ENCODE data around the gene OST4. TPM values are rescaled to one million over a fixed set of nuclear protein-coding genes. Genes with fewer than 3 reads are reported as not detected.
"Not testable (repeated sequence)": the region's sequence is repeated elsewhere in the genome, so short reads cannot be mapped to it uniquely, and the experiment has no call there.

Gene OST4
- total RNA-seq (2014; rRNA removed; shearing (Covaris generic)): 255 and 293 TPM in 2 replicates
- 217 and 273 TPM in 2 replicates for polyA plus RNA-seq (2014; cell fraction: nucleus; rRNA removed)

DNA sequence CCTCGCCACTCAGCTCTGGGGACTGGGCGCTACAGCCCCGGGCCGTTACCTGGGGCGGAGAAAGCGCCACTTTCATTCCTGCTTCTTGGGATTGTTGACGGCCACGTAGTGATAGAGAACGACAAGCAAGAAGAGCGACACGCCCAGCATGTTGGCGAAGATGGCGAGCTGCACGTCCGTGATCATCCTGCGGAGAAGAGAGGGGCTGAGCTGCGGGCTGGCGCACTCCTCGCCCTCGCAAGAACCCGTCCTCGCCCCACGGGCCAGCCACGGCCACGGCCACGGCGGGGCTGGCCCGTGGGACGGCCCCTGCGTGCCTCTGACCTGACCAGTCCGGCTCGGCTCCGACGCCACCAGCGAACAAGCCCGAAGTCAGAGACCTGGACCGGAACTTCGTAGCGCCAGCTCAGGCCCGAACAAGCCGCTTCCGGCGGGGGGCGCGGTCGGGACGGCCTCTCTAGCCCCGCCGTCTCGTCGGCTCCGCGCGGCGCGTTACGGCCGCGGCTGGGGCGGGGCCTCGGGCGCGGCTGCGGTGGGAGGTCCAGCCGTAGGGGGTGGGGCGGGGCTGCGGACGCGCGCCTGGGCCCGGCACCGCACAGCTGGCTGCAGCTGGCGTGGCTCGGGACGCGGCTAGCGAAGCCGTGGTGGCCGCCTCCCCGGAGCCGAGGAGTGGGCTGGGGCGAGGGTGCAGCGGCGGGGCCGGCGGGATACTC is at the start of gene OST4:
OST4 (minus strand) TSS at position 378 of the 713 bp plus-strand sequence.
- DNase-seq (ENCODE audit: extremely low read depth, low read depth): peak; percentile 90

DNA sequence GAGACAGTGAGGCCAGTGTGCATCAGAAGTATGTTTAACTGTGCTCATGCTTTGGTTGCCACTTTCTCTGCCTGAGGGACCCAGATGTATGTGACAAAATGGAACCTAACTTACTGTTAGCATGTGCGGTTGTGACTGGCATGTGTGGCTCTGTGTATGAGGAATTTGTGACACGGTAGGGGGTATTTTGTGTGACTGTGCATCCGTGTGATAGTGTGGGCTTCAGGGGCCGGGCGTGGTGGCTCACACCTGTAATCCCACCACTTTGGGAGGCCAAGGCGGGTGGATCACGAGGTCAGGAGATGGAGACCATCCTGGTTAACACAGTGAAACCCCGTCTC is 47.8 kb upstream of the OST4 start:
- DNase-seq (ENCODE audit: extremely low read depth, low read depth): not testable (repeated sequence)

DNA sequence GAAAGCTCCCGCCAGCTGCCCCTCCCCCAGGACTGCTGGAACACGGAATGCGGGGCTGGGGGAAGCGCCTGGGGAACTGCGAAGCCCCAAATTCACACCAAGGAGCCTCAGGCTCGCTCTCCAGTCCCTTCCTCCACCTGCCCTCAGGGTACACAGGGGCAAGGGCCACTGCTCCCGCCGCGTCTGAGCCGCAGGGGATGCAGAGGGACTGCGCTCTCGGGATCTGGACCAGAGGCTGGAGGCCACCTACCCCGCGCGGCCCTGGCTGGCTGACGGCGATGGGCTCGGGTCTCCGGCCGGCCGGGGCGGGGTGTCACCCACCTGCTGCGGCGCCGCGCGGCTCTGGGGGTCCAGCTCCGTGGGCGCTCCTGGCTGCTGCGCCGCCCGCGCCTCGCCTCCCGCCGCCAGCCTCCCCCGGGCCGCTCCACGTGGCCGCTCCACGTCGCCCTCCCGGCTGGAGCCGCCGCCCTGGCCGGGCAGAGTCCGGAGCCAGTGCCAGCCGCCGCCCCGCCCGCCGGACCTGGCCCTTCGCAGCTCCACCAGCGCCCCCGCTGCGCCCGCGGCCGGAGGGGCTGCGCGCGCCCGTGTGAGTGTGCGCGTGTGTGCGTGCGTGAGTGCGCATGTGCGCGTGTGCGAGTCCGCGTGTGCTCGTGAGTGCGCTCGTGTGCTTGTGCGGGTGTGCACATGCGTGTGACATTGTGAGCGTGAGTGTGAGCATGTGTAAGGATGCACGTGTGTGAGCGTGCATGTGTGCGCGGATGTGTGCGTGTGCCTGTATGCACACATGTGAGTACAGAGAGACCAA is 47.3 kb upstream of the OST4 start, which contains the start of gene CGREF1:
CGREF1 (minus strand) TSS at position 604 of the 805 bp plus-strand sequence. CDS start 14,762 bp downstream, outside the sequence.
- no peak for DNase-seq (ENCODE audit: extremely low read depth, low read depth)

- no peak for DNase-seq (ENCODE audit: extremely low read depth, low read depth)
Measured at GRCh38 chr2:27117995-27118524, 46.6 kb upstream of the OST4 start.

- DNase-seq (ENCODE audit: extremely low read depth, low read depth): no peak
Measured at GRCh38 chr2:27115519-27115918, 44.1 kb upstream of the OST4 start.

- DNase-seq (ENCODE audit: extremely low read depth, low read depth): not testable (repeated sequence)
Measured at GRCh38 chr2:27111392-27112078, 40.1 kb upstream of the OST4 start.

GRCh38 chr2:27110603-27111352 is 39.3 kb upstream of the OST4 start:
- not testable (repeated sequence) for DNase-seq (ENCODE audit: extremely low read depth, low read depth)

- no peak for DNase-seq (ENCODE audit: extremely low read depth, low read depth)
Measured at GRCh38 chr2:27109083-27109482, 37.6 kb upstream of the OST4 start.

DNA sequence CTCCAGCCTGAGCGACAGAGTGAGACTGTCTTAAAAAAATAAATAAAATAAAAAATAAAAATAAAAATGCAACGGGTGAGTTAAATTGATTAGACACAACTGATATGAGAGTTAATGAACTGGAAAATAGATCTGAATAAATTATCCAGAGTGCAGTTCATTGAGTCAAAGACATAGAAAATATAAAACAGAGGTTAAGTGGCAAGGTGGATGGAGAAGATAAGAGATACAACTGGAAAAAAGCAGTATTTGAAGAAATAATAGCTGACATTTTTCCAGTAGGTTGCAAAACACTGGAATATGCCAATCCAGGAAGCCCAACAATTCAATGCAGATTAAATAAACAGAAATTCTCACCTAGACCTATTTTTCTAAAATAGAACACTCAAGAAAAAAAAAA is 36.8 kb upstream of the OST4 start:
- no peak for DNase-seq (ENCODE audit: extremely low read depth, low read depth)

- no peak for DNase-seq (ENCODE audit: extremely low read depth, low read depth)
Measured at GRCh38 chr2:27105981-27106380, 34.5 kb upstream of the OST4 start.

DNA sequence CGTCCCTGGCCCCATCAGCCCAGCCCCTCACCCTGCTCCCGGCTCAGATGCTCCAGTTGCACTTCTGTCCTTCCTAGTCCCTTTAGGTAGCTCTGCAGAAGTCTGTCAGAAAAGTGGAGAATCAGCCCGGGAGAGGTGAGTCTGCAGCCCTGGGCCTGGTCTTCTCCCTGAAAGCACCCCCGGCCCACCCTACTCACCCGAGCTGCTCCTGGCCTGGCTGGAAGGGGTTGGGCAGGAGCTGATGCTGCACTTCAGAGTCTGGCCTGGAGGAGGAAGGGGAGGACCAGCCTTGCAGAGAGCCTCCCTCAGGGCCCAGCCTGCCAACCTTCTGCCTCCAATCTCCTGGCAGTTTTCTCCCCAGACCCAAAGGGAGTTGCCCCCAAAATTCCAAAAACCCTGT is 30.9 kb upstream of the OST4 start:
- no peak for DNase-seq (ENCODE audit: extremely low read depth, low read depth)

GRCh38 chr2:27100036-27100435 is 28.6 kb upstream of the OST4 start:
- no peak for DNase-seq (ENCODE audit: extremely low read depth, low read depth)

GRCh38 chr2:27099334-27099955 is 28.0 kb upstream of the OST4 start:
- no peak for DNase-seq (ENCODE audit: extremely low read depth, low read depth)

GRCh38 chr2:27097341-27097740 is 25.9 kb upstream of the OST4 start:
- DNase-seq (ENCODE audit: extremely low read depth, low read depth): no peak

GRCh38 chr2:27096748-27097297 is 25.4 kb upstream of the OST4 start:
- DNase-seq (ENCODE audit: extremely low read depth, low read depth): no peak

- DNase-seq (ENCODE audit: extremely low read depth, low read depth): peak; percentile 37
Measured at GRCh38 chr2:27095745-27096651, 24.5 kb upstream of the OST4 start.

DNA sequence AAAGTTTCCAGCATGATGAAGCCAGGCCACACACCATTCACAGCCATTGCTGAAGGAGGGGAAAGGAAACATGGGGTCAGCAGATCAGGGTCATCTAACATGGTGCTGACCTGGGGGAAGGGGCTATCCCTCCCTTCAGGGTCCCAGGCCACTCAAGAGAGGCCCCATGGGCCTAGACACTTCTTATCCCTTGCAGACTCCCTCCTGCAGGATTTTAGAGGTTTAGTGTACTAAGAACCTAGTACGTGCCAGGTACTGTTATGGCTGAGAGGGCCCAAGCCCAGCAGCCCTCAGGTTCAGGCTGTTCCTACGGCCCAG is 23.9 kb upstream of the OST4 start:
- no peak for DNase-seq (ENCODE audit: extremely low read depth, low read depth)

GRCh38 chr2:27094353-27094984 is 23.0 kb upstream of the OST4 start:
- DNase-seq (ENCODE audit: extremely low read depth, low read depth): no peak
